Measurements from ENCODE around the gene CLEC11A.
"Not testable (repeated sequence)": the region's sequence is repeated elsewhere in the genome, so short reads cannot be mapped to it uniquely, and the experiment has no call there.

The CLEC11A gene

DNA sequence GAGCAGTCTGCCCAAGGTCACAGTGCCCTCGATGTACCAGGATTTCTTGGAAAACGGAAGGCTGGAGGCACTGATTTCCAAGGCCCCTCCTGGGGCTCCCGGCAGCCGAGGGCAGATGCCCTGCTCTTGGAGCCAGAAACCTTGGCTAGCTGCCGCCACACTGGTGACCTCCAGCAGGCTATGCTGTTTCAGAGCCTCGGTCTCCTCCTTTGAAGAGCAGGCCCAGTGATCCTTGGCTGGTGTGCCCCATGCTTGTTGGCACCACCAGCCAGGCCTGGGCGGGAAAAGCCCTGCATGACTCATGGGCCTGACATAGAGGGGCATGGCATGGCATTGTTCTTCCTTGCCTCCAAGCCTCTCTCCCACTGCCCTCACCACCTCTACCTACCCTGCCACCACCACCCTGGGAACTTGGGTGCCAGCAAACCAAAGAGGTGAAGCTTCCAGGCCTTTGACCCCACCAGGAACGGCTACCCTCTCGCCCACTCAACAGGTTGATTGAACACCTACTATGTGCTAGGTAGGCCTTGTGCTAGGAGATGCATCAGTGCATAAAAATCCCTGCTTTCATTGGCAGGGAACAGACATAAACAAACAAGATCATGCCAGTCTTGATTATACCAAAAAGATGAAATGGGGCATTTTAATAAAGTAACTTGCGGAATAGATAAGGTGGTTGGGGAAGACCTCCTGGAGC, 1.6 kb upstream of the CLEC11A start:
- in situ Hi-C loops (cut with MboI; ENCODE audit: low sequenced_read_pairs): no loop called here

DNA sequence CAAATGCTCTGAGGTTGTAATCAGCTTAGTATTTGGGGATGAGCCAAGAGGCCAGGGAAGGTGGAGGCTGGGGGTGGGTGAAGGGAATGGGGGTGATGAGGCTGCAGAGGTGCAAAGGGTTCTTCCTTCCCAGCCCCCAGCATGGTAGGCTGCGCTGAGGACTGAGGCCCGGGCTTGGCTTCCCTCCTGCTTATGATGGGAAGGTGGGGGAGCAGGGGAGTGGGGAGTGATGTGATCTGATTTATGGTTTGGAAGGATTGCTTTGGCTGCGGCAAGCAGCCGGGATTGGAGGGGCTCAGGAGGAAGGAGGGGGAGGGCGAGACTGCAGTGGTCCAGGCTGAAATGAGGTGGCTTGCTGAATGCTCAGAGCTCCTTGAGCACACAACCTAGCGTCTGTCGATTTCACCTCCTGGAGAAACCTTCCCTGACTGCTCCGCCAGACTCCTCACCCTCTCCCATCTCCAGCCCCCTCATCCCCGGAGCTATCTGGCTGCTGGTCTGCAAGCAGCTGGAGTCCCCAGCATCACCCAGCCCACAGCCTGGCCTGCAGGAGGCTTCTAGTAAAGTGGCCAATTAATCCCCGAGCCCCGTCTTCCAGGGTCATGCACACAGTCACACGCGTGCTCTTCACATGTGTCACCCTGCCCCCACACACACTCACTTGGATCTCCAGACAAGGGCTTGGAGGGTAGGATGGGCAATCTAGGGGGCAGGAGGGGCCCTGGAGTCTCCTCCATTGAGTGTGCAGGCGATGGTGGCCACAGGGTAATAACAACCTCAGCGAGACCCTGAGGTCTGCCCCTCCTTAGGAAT, 757 bp upstream of the CLEC11A start:
- in situ Hi-C loops (cut with MboI; ENCODE audit: low sequenced_read_pairs): no loop called here

DNA sequence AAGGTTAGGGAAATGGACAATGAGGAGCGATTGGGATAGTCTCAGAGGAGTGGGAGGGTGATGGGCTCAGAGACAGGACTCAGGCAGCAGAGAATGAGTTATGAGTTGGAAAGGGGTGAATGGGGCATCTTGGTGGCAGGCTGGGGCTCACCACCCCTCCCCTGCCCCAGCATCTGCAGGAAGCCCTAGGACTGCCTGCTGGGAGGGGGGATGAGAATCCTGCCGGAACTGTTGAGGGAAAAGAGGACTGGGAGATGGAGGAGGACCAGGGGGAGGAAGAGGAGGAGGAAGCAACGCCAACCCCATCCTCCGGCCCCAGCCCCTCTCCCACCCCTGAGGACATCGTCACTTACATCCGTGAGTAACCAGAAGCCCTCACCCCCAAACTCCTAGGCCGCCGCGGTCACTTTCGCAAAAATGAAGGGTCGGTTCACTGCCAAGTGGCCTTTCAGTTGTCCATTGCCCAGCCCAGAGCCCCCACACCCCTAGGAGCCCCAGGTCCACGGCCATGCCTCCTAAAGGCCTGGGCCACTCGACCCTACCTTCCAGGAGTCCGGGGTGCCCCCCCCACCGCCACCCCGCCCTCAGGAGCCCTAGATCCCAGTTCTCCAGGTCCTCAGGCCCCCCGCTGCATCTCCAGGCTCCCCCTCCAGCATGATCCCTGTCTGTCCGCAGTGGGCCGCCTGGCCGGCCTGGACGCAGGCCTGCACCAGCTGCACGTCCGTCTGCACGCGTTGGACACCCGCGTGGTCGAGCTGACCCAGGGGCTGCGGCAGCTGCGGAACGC, 764 bp downstream of the CLEC11A start:
- in situ Hi-C loops (cut with MboI; ENCODE audit: low sequenced_read_pairs): no loop called here

DNA sequence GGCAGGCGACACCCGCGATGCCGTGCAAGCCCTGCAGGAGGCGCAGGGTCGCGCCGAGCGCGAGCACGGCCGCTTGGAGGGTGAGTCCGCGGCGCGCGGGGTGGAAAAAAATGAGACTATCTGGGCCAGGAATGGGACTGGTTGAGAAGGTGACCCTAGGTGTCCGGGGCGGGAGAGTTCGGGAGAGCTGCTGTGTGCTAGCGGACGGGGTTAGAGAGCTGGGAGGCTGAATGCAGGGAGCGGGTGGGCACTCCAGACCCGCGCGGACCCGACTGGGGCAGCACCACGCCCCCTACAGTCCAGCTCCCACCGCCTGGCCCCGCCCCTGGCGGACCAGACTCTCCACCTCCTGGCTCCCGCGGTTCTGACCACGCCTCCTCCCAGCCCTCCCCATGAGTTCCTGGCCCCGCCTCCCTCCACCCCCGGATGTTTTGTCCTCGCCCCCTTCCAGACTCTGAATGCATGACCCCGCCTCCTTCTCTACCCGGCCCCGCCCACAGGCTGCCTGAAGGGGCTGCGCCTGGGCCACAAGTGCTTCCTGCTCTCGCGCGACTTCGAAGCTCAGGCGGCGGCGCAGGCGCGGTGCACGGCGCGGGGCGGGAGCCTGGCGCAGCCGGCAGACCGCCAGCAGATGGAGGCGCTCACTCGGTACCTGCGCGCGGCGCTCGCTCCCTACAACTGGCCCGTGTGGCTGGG, 1.5 kb downstream of the CLEC11A start:
- in situ Hi-C loops (cut with MboI; ENCODE audit: low sequenced_read_pairs): no loop called here

DNA sequence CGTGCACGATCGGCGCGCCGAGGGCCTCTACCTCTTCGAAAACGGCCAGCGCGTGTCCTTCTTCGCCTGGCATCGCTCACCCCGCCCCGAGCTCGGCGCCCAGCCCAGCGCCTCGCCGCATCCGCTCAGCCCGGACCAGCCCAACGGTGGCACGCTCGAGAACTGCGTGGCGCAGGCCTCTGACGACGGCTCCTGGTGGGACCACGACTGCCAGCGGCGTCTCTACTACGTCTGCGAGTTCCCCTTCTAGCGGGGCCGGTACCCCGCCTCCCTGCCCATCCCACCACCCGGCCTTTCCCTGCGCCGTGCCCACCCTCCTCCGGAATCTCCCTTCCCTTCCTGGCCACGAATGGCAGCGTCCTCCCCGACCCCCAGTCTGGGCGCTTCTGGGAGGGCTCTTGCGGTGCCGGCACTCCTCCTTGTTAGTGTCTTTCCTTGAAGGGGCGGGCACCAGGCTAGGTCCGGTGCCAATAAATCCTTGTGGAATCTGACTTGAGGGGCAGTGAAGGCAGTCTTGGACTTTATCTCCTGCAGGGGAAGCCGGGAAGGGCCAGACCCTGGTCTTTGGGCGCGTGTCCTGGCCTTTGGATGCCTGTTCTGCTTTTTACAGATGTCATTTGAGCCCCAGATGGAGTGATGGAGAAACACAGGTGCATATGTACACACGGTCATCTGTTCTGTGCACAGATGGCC, 2.2 kb downstream of the CLEC11A start:
- in situ Hi-C loops (cut with MboI; ENCODE audit: low sequenced_read_pairs): no loop called here

DNA sequence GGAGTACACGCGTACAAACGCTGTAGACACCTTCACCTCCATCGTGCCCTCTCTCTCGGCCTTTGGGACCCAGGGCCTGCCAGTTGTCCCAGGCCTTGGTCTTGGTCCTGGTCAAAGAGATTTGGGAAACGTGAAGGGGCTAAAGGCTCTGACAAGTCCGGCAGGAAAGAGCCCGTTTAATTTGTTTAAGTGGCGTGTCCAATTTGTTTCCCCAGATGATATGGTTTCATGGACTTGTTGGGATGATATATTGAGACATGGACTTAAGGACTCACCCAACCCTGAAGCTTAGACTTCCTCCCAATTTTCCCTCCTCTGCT, 2.7 kb downstream of the CLEC11A start:
- in situ Hi-C loops (cut with MboI; ENCODE audit: low sequenced_read_pairs): no loop called here

DNA sequence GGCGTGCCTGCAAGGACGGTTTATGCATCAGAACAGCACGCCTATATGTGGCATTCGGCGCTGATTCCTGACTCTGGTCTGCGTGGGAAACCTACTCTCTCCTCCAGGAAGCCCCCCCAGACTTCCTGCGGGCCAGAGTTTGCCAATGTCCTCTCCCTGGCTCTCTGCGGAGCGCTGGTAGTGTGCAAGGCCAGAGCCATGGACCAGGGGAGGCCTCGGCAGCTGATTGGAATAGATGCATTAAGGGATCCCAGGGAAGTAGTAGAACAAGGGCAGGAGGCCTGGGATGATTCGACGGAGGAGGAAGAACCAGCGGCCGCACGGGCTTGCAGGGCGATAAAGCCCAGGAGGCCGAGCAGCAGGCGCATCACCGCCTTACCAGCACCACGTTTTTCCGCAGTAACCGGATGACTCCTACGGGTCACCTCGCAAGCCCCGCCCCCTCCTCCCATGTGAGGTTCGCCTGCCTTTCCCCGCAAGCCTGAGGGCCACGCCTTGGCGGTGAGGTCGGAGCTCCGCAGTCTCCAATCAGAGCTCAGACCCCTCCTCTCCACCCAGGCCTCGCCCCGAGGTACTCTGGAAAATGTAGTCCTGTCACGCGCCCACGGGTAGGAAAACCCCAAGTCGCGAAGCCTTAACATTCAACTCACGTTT, 5.0 kb downstream of the CLEC11A start:
- in situ Hi-C loops (cut with MboI; ENCODE audit: low sequenced_read_pairs): no loop called here

DNA sequence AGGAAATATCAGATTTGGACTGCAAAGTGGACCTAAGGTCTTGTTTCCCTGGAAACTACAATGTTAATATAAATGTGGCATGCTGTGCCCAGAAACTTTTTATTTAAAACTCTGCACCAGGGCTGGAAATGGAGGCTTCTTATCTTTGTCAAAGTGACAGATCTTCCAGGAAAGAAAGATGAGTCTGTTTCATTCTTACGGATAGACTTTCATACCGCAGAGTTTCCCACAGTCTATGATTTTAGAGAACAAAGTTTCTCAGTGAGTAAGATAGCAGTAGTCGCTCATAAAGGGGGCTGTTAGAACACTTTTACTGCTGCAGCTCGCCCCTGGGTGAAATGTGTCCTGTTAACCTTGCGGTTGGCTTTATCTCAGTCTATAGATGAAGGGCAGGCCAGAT, 6.7 kb downstream of the CLEC11A start:
- in situ Hi-C loops (cut with MboI; ENCODE audit: low sequenced_read_pairs): no loop called here

DNA sequence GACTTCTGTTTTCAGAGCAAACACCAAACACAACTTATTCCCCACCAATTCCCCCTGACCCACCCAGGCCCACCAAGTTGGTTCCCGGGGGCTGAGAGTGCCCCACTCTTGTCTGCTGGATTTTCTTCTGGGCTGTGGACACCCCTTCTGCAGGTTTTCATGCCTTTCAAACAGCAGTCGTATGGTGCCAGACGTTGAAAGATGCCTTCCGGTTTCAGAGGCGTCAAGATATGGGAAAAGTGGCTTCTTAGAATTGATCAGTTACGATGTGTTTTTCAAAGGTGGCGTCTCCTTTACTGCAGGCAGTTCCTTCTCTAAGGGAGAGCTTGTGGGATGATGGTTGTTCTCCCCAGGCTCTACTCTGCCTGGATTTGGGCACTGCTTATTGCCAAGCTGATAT, 12.7 kb downstream of the CLEC11A start:
- in situ Hi-C loops (cut with MboI; ENCODE audit: low sequenced_read_pairs): no loop called here

DNA sequence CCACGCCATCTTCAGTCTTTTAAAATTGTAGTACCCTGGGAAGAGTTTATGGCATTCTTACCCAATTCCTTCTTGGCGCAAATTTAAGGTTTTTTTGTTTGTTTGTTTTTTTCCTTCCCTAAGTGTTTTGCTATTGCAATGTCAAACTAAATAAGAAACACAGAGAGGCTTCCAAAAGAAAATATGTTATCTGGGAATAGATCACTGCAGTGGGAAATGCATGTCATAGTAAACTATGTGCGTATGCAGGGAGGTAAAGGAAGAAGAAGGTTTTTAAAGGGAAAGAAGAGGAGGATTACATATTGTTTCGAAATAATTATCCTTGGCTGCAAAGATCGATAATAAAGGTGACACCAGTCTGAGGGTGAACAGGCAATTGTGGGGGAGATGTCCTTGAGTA, 13.2 kb downstream of the CLEC11A start:
- in situ Hi-C loops (cut with MboI; ENCODE audit: low sequenced_read_pairs): no loop called here

DNA sequence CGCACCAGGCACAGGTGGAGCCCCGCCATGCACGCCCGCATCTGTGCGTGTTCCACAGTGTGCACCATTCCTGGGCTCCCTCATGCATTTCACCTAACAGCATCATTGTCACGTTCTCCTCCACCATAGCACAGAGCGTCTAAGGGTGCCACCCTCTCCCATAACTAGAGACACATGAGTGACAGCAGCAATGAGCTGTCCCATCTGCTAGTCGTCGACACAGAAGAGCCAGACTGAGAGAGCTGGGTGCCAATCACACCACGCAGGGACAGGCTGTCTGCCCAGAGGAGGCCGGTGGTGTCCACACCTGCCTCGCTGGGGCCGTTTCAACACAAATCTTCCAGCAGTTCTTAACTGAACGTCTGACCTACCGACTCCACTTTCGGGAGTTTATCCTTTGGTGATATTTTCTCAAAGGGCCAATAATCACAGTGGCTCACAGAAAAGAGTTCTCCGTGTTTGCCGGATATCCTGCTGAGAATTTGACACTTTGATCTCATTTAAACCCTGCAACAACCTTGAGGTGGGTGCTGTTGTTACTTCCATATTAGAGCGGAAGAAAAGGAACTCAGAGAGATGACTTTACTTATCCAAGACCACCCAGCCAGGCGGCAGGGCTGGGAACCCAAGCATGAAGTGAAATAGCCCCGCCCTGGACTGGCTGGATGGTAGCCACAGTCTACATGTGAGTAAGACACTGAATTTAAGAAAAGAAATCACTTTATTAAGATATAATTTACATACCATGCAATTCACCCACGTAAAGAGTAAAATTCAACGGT, 16.2 kb downstream of the CLEC11A start:
- in situ Hi-C loops (cut with MboI; ENCODE audit: low sequenced_read_pairs): no loop called here

DNA sequence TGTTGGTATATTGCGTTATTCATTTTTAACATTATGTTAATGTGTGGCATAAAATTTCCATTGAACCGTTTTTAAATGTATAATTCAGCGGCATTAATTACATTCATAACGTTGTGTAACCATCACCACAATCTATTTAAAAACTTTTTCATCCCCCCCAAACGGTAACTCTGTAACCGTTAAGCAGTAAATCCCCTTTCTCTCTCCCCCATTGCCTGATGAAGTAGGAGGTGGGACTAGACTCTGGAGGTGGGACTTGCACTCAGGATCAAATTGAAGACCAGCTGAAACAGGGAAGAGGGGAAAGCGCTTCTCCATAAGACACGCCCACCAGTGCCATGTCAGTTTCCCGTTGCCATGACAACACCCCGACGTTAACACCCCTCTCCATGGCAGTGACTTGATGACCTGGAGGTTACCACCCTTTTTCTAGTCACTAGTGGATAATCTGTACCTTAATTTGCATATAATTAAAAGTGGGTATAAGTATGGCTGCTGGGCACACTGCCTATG, 16.8 kb downstream of the CLEC11A start:
- in situ Hi-C loops (cut with MboI; ENCODE audit: low sequenced_read_pairs): no loop called here

DNA sequence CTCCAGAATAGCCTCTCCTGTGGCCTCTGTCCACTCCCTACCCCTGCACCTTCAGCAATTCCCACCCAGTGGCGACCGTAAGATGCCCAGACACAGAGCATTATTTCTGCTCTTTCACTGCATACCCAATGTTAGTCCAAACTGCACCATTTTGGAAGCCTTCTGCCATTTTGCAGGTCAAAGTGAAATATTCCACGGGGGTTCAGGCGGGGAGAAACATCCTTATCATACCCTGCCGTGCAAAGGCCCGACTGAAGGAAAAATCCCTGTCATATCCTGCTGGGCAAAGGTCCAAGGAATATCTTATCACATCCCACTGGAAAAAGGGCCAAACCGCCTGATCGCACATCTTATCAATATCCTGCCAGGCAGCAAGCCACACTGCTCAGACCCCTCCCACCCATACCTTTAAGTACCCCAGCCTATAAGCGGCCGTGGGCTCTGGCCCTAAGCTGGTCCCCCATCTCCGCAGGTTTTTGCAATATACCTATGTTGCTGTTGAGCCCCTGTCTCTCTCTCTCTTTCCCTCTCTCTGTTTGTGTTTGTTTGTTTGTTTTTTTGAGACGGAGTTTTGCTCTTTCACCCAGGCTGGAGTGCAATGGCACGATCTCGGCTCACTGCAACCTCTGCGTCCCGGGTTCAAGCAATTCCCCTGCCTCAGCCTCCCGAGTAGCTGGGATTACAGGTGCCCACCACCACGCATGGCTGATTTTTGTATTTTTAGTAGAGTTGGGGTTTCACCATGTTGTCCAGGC, 18.2 kb downstream of the CLEC11A start:
- in situ Hi-C loops (cut with MboI; ENCODE audit: low sequenced_read_pairs): no loop called here

DNA sequence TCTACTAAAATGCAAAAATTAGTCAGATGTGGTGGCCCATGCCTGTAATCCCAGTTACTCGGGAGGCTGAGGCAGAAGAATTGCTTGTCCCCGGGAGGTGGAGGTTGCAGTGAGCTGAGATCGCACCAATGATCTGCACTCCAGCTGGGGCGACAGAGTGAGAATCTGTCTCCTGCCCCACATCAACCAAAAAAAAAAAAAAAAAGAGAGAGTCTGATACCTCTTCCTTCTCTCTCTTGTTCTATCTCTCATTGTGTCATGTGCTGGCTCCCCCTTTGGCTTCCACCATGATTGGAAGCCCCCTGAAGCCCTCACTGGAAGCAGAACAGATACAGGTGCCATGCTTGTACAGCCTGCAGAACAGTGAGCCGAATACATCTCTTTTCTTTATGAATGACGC, 20.4 kb downstream of the CLEC11A start:
- in situ Hi-C loops (cut with MboI; ENCODE audit: low sequenced_read_pairs): no loop called here

DNA sequence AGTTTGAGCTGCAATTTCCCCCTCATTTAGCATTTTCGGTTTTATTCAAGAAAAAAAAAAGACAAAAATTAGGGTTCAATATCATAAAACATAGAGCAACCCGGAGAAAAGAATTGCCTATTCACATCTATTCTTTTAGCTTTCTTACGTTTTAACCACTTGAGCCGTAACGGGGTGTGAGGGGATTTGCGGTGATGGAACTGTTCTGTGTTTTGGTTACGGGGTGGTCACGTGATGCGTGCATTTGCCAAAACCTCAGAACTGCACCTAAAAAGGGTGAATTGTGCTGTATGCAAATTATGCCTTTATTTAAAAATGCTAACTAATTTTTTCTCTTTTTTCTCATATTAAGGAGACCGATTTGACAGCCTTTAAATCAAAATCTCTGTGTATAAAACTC, 22.1 kb downstream of the CLEC11A start:
- in situ Hi-C loops (cut with MboI; ENCODE audit: low sequenced_read_pairs): no loop called here

DNA sequence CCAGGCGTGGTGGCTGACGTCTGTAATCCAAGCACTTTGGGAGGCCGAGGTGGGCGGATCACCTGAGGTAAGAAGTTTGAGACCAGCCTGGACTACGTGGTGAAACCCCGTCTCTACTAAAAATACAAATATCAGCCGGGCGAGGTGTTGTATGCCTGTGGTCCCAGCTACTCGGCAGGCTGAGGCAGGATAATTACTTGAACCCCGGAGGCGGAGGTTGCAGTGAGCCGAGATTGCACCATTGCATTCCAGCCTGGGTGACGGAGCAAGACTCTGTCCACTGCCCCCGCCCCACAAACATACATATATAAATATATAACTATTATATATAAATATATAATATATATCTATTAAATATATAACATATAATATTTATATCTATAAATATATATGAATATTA, 24.0 kb downstream of the CLEC11A start:
- in situ Hi-C loops (cut with MboI; ENCODE audit: low sequenced_read_pairs): not testable (repeated sequence)

DNA sequence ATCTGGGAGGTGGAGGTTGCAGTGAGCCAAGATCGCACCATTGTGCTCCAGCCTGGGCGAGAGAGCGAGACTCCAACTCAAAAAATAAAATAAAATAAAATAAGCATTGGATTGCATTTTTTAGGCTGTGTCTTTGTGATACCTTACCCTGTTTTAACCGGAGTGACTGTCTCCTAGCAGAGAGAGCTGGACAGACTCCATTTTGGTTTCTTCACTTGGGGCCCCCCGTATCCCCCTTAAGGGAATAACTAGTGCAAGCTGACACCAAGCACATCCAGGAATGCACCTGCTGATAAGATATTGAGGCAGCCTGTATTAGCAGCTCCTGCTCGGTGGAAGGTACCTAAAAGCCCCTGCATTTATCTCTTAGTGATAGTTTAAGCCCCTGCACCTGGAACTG, 26.3 kb downstream of the CLEC11A start:
- in situ Hi-C loops (cut with MboI; ENCODE audit: low sequenced_read_pairs): no loop called here

DNA sequence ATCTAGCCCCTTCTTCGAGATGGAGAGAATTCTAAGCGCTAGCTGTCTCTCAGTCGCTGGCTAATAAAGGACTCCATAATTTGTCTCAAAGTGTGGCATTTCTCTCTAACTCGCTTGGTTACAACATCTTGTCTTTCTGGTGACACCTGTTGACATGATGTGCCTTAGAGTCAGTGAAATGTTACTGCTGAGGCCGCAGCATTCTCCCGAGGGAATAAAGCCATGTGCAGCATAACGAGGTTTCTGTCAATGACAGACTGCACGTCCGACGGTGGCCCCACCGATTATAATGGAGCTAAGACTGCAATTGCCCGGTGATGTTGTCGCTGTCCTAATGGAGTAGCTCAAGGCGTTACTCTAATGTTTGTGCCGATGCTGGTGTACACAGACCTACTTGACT, 26.8 kb downstream of the CLEC11A start:
- in situ Hi-C loops (cut with MboI; ENCODE audit: low sequenced_read_pairs): no loop called here

DNA sequence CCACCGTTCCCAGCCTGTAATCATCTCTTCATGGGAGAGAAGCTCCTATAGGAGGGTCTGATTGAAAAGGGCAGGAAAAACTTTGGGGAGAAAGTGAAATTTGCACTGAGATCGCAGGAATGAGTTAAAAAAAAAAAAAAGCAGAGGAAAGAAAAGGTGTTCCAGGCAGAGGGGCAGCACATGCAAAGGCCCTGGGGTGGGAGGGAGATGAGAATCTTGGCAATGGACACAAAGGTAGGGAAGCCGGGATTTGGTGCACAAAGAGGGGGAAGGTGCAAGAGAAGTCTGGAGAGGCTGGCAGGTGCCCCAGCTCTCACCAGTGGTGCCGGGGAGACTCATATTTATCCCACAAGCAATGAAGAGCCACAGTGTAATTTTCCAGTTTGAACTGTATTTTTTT, 30.7 kb downstream of the CLEC11A start:
- in situ Hi-C loops (cut with MboI; ENCODE audit: low sequenced_read_pairs): no loop called here

Measured in HL-60/S4 (cell line).